Left lung (tissue), 10 donors: ENCODE measurements around the gene MTG2. TPM values are rescaled to one million over a fixed set of nuclear protein-coding genes. Genes with fewer than 3 reads are reported as not detected.
A peak's percentile ranks its signal among the peaks of the same experiment; 100 is the strongest.
"Not testable (repeated sequence)": the region's sequence is repeated elsewhere in the genome, so short reads cannot be mapped to it uniquely, and the experiment has no call there.

Experiments
- ATAC-seq: fragments of 200-7000 bp; cut with Tn5 transposase; one replicate; pipeline ENCODE4 v1.9.1; 2020; ENCODE audit warnings: moderate library complexity
- DNase-seq, 4 donors: peaks; one replicate each; pipeline ENCODE4 v3.0.0-alpha.2; 2013 to 2020
- H3K27ac ChIP-seq, 2 donors: fragments of 200-600 bp; sonication (generic) in 1 of 2; one replicate each; pipeline versions ENCODE4 v1.5.0 to v1.8.0; 2020 to 2021
- H3K27me3 ChIP-seq, 2 donors: fragments of 200-600 bp; sonication (generic) in 1 of 2; one replicate each; pipeline versions ENCODE4 v1.5.0 to v1.8.0; 2020 to 2021
- H3K36me3 ChIP-seq, 2 donors: fragments of 200-600 bp; sonication (generic) in 1 of 2; one replicate each; pipeline versions ENCODE4 v1.5.0 to v1.8.0; 2020 to 2021
- H3K4me1 ChIP-seq, 2 donors: fragments of 200-600 bp; one replicate each; pipeline ENCODE4 v1.8.0; 2021
- H3K4me3 ChIP-seq, 2 donors: fragments of 200-600 bp; sonication (generic) in 1 of 2; one replicate each; pipeline versions ENCODE4 v1.5.0 to v1.8.0; 2020 to 2021; ENCODE audit warnings: mild to moderate bottlenecking in 1 of 2
- H3K9me3 ChIP-seq, 2 donors: fragments of 200-600 bp; sonication (generic) in 1 of 2; one replicate each; pipeline versions ENCODE4 v1.5.0 to v1.8.0; 2020 to 2021
- CTCF ChIP-seq, 2 donors: fragments of 200-600 bp; sonication (generic) in 1 of 2; IDR thresholded peaks; one replicate each; pipeline versions ENCODE4 v1.5.0 to v1.8.0; 2021; ENCODE audit warnings: antibody characterized with exemption in 2 of 2
- intact Hi-C, 2 donors: fragments of 100-400 bp; cut with DNase I; formaldehyde crosslinking; loops; one replicate each; pipeline versions ENCODE4 v1.11.2 to v1.14.2; 2022
- polyA plus RNA-seq, 6 donors: library from polyadenylated mRNA; unstranded; fragments of 120-200 nt; gene quantifications; one replicate each; pipeline ENCODE4 v1.2.1, GENCODE V29; 2013; ENCODE audit not compliant: insufficient read length in 6 of 6
- total RNA-seq, 2 donors: library from RNA; stranded (reverse); fragmentation: NEBNext Ultra II Directional; extraction: Animal tissue kit (Norgen Biotek cat#: 25700); gene quantifications; one replicate each; pipeline ENCODE4 v1.2.1, GENCODE V29; 2021
- donor health status: DM: no; HTN: yes; CAD: no.
- donor health status: DM: no; HTN: no; CAD: no.

Gene MTG2
- total and polyA plus RNA-seq, 8 donors = 25.5 to 34.6 (median 31.2) TPM

- intact Hi-C loops = no loop called here
- Histone ChIP-seq H3K4me1 (peaks cover 8 to 45% of the 10 kb centered on the region in 2 donors), H3K4me3 (no peak overlapping the region), H3K27me3 (no peaks in the 10 kb centered on the region), H3K9me3 (no peaks in the 10 kb centered on the region), H3K36me3 (no peaks in the 10 kb centered on the region), H3K27ac (no peak overlapping the region)
- DNase-seq = no peak
- ATAC-seq = no peak
- no peak for TF ChIP-seq CTCF (IDR thresholded peaks at IDR 0.05)
These were observed 36.6 kb upstream of the MTG2 start for GRCh38 chr20:62146019-62146755.

GRCh38 chr20:62147125-62147524 is 35.7 kb upstream of the MTG2 start:
- Histone ChIP-seq H3K9me3 (no peaks in the 10 kb centered on the region), H3K36me3 (peaks cover 0 to under 1% of the 10 kb centered on the region in 2 donors), H3K27ac (no peak overlapping the region), H3K4me1 (peaks cover 8 to 36% of the 10 kb centered on the region in 2 donors), H3K27me3 (no peaks in the 10 kb centered on the region), H3K4me3 (no peak overlapping the region)
- intact Hi-C loops = no loop called here
- ATAC-seq (no peak), DNase-seq (peak in 1 of 4 donors; percentile 56)
- no peak for TF ChIP-seq CTCF (IDR thresholded peaks at IDR 0.05)

GRCh38 chr20:62147528-62147927 is 35.3 kb upstream of the MTG2 start:
- DNase-seq = peak in 1 of 4 donors; percentile 41
- intact Hi-C loops = no loop called here
- Histone ChIP-seq H3K4me1 (peaks cover 8 to 34% of the 10 kb centered on the region in 2 donors), H3K9me3 (no peaks in the 10 kb centered on the region), H3K4me3 (no peak overlapping the region), H3K36me3 (peaks cover 0 to 5% of the 10 kb centered on the region in 2 donors), H3K27ac (no peak overlapping the region), H3K27me3 (no peaks in the 10 kb centered on the region)
- no peak for ATAC-seq
- no peak for TF ChIP-seq CTCF (IDR thresholded peaks at IDR 0.05)

- H3K9me3 ChIP-seq, ATAC-seq, intact Hi-C loops, H3K4me3 ChIP-seq, H3K36me3 ChIP-seq, H3K27me3 ChIP-seq, H3K27ac ChIP-seq: not testable (repeated sequence)
- peaks cover 8 to 34% of the 10 kb centered on the region in 2 donors for H3K4me1 ChIP-seq
- DNase-seq = peak in 1 of 4 donors; percentile 37
These were observed 34.4 kb upstream of the MTG2 start for GRCh38 chr20:62148383-62148782.

- peaks cover 0 to 4% of the 10 kb centered on the region in 2 donors for H3K9me3 ChIP-seq
- H3K4me1 ChIP-seq = peaks cover 8 to 34% of the 10 kb centered on the region in 2 donors
- no peak for TF ChIP-seq CTCF (IDR thresholded peaks at IDR 0.05)
- no peak overlapping the region for H3K4me3 ChIP-seq
- peaks cover 0 to 5% of the 10 kb centered on the region in 2 donors for H3K36me3 ChIP-seq
- ATAC-seq (peak; percentile 4), DNase-seq (peak in 1 of 4 donors; percentile 75)
- intact Hi-C loops = no loop called here
- peak overlapping the region in 1 of 2 donors; percentile 23 for H3K27ac ChIP-seq
- H3K27me3 ChIP-seq = no peaks in the 10 kb centered on the region
These were observed 33.9 kb upstream of the MTG2 start for GRCh38 chr20:62148908-62149314.
